OCI-LY7 (cell line): ENCODE results near the gene SETDB1. TPM values are rescaled to one million over a fixed set of nuclear protein-coding genes. Genes with fewer than 3 reads are reported as not detected.

Source experiments
- BruUV-seq: library from RNA; stranded (reverse); fragments of 400-500 nt; replicated peaks from 2 replicates; lab custom pipeline; 2021; lab: Mats Ljungman, UMichigan
- CTCF ChIA-PET: fragments of 300-600 bp; sonication (Branson Sonifier 250); formaldehyde crosslinking; loops from one replicate; lab custom pipeline; 2022; ENCODE audit warnings: antibody characterized with exemption; ENCODE audit not compliant: unreplicated experiment; lab: Charles Lee
- POLR2A ChIA-PET: fragments of 300-600 bp; sonication (Branson Sonifier 250); formaldehyde crosslinking; loops from one replicate; lab custom pipeline; 2022; ENCODE audit warnings: antibody characterized with exemption; lab: Charles Lee
- DNase-seq: peaks from one replicate; pipeline ENCODE4 v3.0.0-alpha.2; 2015; ENCODE audit warnings: low spot score
- H2AFZ ChIP-seq: fragments of 200-600 bp; sonication (generic), shearing (Covaris generic); 2 replicates; pipeline ENCODE4 v1.6.1; 2014; ENCODE audit warnings: mild to moderate bottlenecking, antibody characterized with exemption, low read length, moderate library complexity
- H3K27ac ChIP-seq: fragments of 200-600 bp; sonication (generic); 2 replicates; pipeline ENCODE4 v1.5.1; 2014; ENCODE audit warnings: mixed run types, low read depth, mild to moderate bottlenecking, moderate library complexity, low read length, inconsistent platforms; ENCODE audit not compliant: poor library complexity, severe bottlenecking
- H3K36me3 ChIP-seq: fragments of 200-600 bp; sonication (generic); 2 replicates; pipeline ENCODE4 v1.6.1; 2014; ENCODE audit warnings: mild to moderate bottlenecking, antibody characterized with exemption, low read length, moderate library complexity, mixed read lengths; ENCODE audit not compliant: insufficient read depth
- H3K4me1 ChIP-seq: fragments of 200-600 bp; sonication (generic); 2 replicates; pipeline ENCODE4 v1.5.1; 2014; ENCODE audit warnings: mild to moderate bottlenecking, low read length; ENCODE audit not compliant: insufficient read depth, poor library complexity, severe bottlenecking
- H3K4me2 ChIP-seq: fragments of 200-600 bp; sonication (generic); 2 replicates; pipeline ENCODE4 v1.6.1; 2014; ENCODE audit warnings: mild to moderate bottlenecking, low read length
- H3K4me3 ChIP-seq: fragments of 200-600 bp; sonication (generic); 2 replicates; pipeline ENCODE4 v1.5.1; 2014; ENCODE audit warnings: mild to moderate bottlenecking, low read depth, low read length; ENCODE audit not compliant: poor library complexity, severe bottlenecking
- H3K79me2 ChIP-seq: fragments of 200-600 bp; sonication (generic); 2 replicates; pipeline ENCODE4 v1.6.1; 2016; ENCODE audit warnings: low read depth, mild to moderate bottlenecking, low read length, moderate library complexity, mixed read lengths; ENCODE audit not compliant: insufficient read depth
- H3K9me2 ChIP-seq: fragments of 200-600 bp; sonication (generic); 2 replicates; pipeline ENCODE4 v1.6.1; 2016; ENCODE audit warnings: mild to moderate bottlenecking, low read length, mixed read lengths; ENCODE audit not compliant: insufficient read depth
- H3K9me3 ChIP-seq: fragments of 200-600 bp; sonication (generic); 2 replicates; pipeline ENCODE4 v1.6.1; 2014; ENCODE audit warnings: mild to moderate bottlenecking, mixed run types, low read length, mixed read lengths
- H4K20me1 ChIP-seq: fragments of 200-600 bp; sonication (generic); 2 replicates; pipeline ENCODE4 v1.6.1; 2014; ENCODE audit warnings: mild to moderate bottlenecking, antibody characterized with exemption, low read length, moderate library complexity, mixed read lengths; ENCODE audit not compliant: insufficient read depth
- EZH2phosphoT487 ChIP-seq: fragments of 200-600 bp; sonication (generic); IDR thresholded peaks from 2 replicates; pipeline ENCODE4 v1.6.1; 2018; ENCODE audit warnings: low read depth, borderline replicate concordance, mild to moderate bottlenecking, mixed run types, antibody characterized with exemption, low read length, moderate library complexity, mixed read lengths
- intact Hi-C: fragments of 100-400 bp; cut with micrococcal nuclease; formaldehyde crosslinking; loops from one replicate; pipeline ENCODE4 v1.10.0; 2022; ENCODE audit not compliant: unreplicated experiment
- total RNA-seq, 2 experiments: library from RNA; depleted of rRNA in 1 of 2; stranded (reverse); fragments of >200 nt in 1 of 2; shearing (Covaris generic) in 1 of 2; gene quantifications; 2 replicates each; pipeline ENCODE4 v1.2.3, GENCODE V29; 2014 to 2022
- TF ChIP-seq, protein P1 (sequence below): fragments of 200-600 bp; sonication (generic); conservative IDR thresholded peaks from 2 replicates; pipeline ENCODE4 v1.5.1; 2014; ENCODE audit warnings: mild to moderate bottlenecking, antibody characterized with exemption, low read length, moderate library complexity, mixed read lengths

SETDB1 gene
- total RNA-seq, 2 experiments from 2014 or later, result 66.8 to 81.1 TPM

DNA sequence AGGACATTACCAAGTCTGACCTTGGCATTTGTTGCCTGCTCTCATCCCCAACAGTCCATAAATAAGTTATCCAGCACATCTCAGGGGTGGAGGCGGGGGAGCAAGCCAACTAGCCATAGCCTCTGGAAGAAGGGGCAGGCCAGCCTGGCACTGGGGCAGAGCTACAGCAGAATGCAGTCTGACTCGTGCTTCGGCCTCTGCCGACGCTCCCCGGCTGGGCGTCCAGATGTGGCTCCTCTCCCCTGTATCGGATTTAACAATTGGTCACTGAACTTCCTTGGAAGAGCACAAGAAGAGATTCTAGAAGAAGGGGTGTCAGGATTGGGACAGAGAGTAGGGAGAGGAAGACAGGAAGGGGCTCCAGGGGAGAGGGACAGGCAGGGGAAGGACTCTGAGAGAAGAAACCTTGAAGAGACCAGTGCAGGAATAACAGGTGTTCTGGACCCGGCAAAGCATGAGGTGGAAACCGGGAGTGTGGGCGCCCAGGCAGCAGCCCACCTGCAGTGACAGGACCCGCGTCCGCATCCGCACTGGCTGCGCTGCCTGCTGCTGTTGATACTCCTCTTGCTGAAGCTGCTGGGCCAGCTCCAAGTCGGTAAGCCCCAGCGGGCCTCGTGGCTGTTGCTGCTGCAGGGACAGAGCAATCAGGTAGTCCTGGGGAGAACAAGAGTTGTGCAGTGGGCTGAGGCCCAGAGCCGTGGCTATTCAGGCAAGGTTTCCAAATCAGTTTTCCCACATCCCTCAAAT lies 71.1 kb downstream of the SETDB1 start:
- Histone ChIP-seq H4K20me1 (no peaks in the 10 kb centered on the region), H3K9me3 (no peaks in the 10 kb centered on the region), H3K4me1 (no peaks in the 10 kb centered on the region), H3K27ac (no peak overlapping the region), H3K9me2 (no peaks in the 10 kb centered on the region), H3K4me3 (no peak overlapping the region), H3K4me2 (no peak overlapping the region), H2AFZ (no peak overlapping the region), H3K79me2 (no peaks in the 10 kb centered on the region), H3K36me3 (no peaks in the 10 kb centered on the region)
- intact Hi-C loops, result no loop called here
- CTCF ChIA-PET, result interaction anchor here (1.0 kb wide), 1 partner anchor 437 kb away, joined by 3 read pairs; no protein-coding TSS in a partner anchor
- BruUV-seq, result no TSS peak
- no peak for TF ChIP-seq EZH2phosphoT487
- TF ChIP-seq, protein P1, sequence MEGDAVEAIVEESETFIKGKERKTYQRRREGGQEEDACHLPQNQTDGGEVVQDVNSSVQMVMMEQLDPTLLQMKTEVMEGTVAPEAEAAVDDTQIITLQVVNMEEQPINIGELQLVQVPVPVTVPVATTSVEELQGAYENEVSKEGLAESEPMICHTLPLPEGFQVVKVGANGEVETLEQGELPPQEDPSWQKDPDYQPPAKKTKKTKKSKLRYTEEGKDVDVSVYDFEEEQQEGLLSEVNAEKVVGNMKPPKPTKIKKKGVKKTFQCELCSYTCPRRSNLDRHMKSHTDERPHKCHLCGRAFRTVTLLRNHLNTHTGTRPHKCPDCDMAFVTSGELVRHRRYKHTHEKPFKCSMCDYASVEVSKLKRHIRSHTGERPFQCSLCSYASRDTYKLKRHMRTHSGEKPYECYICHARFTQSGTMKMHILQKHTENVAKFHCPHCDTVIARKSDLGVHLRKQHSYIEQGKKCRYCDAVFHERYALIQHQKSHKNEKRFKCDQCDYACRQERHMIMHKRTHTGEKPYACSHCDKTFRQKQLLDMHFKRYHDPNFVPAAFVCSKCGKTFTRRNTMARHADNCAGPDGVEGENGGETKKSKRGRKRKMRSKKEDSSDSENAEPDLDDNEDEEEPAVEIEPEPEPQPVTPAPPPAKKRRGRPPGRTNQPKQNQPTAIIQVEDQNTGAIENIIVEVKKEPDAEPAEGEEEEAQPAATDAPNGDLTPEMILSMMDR, result no peak
- POLR2A ChIA-PET, result interaction anchor here (0.7 kb wide), 1 partner anchor 12 kb away, joined by 4 read pairs; no protein-coding TSS in a partner anchor
- no peak for DNase-seq

DNA sequence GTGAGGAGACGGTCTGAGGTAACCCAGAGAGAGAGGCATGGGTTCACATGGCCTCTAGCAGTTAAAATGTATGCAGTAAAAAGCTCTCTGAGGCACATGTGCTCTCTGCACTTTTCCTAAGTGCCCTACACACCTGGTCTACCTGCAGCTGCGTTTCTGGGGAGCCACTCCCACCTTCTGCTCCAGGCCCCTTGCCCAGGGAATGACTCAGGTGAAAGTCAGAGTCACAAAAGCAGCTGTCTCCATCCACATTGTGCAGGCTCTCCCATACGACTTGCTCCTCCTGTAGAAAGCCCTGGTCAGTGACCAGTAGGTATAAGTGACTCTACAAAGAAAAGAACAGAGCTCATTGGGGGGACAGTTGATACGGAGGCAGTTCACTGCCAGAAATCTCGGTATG lies 71.8 kb downstream of the SETDB1 start:
- no peaks in the 10 kb centered on the region for H3K9me3 ChIP-seq
- BruUV-seq, result no TSS peak
- DNase-seq, result no peak
- no peaks in the 10 kb centered on the region for H3K9me2 ChIP-seq
- intact Hi-C loops, result no loop called here
- no peak overlapping the region for H3K4me2 ChIP-seq
- no peak overlapping the region for H3K4me3 ChIP-seq
- CTCF ChIA-PET, result no interaction called here
- peaks cover 4% of the 10 kb centered on the region for H3K4me1 ChIP-seq
- no peaks in the 10 kb centered on the region for H3K79me2 ChIP-seq
- POLR2A ChIA-PET, result no interaction called here
- H4K20me1 ChIP-seq, result no peaks in the 10 kb centered on the region
- H2AFZ ChIP-seq, result no peak overlapping the region
- TF ChIP-seq, protein P1, result no peak
- no peak for TF ChIP-seq EZH2phosphoT487
- H3K36me3 ChIP-seq, result no peaks in the 10 kb centered on the region
- H3K27ac ChIP-seq, result no peak overlapping the region

DNA sequence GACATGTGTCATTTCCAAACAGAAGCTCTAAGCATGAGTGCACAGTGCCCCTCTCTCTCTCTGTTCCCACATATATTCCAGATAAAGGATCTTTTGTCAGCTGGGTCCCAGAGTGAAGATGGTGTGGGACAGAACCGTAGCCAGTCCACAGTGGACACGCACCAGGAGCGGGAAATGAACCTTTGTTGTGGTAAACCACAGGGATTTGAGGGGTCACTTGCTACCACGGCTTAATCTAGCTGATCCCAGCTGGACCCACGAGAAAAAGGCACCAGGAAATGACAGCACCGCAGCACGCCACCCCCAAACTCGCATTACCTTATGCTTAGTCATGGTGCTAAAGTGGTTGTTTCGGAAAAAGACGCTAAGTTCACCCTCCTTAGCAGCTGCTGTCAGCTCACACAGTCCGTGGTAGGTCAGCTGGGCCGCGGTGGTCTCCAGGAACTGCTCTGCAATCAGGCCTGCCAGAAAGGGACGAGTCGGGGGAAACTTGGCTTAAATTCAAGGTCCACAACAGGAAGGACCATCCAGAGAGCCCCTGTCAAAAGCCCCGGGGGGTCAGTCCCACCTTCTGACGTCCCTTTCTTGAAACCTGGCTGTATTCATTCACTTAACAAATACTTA lies 73.0 kb downstream of the SETDB1 start:
- DNase-seq, result no peak
- no peak for TF ChIP-seq EZH2phosphoT487
- TF ChIP-seq, protein P1, result no peak
- Histone ChIP-seq H3K27ac (no peak overlapping the region), H3K4me2 (no peak overlapping the region), H3K9me3 (no peaks in the 10 kb centered on the region), H2AFZ (no peak overlapping the region), H3K36me3 (no peaks in the 10 kb centered on the region), H3K9me2 (no peaks in the 10 kb centered on the region), H3K4me1 (peaks cover 15% of the 10 kb centered on the region), H3K4me3 (no peak overlapping the region), H3K79me2 (no peaks in the 10 kb centered on the region), H4K20me1 (no peaks in the 10 kb centered on the region)
- CTCF ChIA-PET, result no interaction called here
- POLR2A ChIA-PET, result no interaction called here
- BruUV-seq, result no TSS peak
- intact Hi-C loops, result no loop called here
